ENCODE data around the gene PSMD8.
"Not testable (repeated sequence)": the region's sequence is repeated elsewhere in the genome, so short reads cannot be mapped to it uniquely, and the experiment has no call there.

DNA sequence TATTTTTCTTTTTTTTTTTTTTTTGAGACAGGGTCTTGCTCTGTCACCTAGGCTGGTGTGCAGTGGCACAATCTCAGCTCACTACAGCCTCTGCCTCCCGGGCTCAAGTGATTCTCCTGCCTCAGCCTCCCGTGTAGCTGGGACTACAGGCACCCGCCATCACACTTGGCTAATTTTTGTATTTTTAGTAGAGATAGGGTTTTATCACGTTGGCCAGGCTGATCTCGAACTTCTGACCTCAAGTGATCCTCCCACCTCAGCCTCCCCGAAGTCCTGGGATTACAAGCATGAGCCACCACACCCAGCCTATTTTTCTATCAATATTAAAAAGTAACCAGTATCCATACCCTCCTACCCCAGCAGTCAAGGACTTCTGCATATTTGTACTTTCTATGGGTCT lies 36.0 kb downstream of the PSMD8 start:
- TF ChIP-seq POLR2A, CTCF (IDR thresholded peaks at IDR 0.05): not testable (repeated sequence)
